ENCODE data around the gene C12orf75.

C12orf75 gene

DNA sequence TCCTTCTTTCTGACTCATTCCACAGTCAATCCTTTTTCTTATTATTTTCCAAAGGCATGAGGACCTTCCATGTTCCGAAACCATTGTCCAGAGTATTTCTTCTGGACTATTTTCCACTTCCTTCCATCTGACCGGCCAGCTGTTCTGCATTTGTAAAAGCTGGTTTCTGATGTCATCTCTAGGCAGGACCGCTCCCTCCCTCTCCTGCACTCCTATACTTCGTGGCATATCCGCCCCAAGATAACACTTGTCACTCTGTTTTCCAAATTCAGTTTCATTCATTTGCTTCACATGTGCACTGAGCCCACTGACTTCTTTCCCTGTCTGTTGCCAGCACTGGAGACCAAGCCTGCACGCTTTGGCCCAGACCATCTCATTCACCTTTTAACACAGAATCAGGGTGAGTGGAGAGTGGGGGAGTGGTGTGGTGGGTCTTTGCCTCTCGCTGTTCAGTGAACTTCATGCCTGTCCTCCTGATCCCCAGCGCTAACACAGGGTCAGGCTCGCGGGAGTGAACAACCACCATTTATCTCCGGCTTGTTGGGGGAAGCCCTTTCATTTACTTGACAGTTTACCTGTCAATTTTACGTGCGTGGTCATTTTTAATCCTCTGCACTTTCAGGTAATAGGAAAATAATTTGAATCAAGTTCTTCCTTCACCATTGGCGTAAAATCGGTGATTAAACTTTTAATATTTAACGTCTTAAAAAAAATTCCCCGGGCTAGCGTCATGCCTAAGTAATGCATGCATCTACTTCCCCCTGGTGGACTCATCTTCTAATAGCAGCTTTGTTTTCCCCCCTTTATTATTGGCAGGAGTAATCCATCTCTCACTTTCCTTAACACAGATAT lies 52.5 kb downstream of the C12orf75 start (continued):
- TF ChIP-seq, protein P1, sequence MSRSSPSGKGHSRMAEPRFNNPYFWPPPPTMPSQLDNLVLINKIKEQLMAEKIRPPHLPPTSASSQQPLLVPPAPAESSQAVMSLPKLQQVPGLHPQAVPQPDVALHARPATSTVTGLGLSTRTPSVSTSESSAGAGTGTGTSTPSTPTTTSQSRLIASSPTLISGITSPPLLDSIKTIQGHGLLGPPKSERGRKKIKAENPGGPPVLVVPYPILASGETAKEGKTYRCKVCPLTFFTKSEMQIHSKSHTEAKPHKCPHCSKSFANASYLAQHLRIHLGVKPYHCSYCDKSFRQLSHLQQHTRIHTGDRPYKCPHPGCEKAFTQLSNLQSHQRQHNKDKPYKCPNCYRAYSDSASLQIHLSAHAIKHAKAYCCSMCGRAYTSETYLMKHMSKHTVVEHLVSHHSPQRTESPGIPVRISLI (tag by site-specific recombination; IDR thresholded peaks at IDR 0.05): peak; percentile 70; the same call in 1 of the 2 replicates
- peak; percentile 34; the same call in 1 of the 2 replicates for TF ChIP-seq ZBTB17 (tag by site-specific recombination; IDR thresholded peaks at IDR 0.05)
- peak; percentile 88 for TF ChIP-seq ZNF654 (tag by site-specific recombination; IDR thresholded peaks at IDR 0.05; ENCODE audit: low read depth)
- no peak for TF ChIP-seq ZNF621 (tag by site-specific recombination; IDR thresholded peaks at IDR 0.05)

DNA sequence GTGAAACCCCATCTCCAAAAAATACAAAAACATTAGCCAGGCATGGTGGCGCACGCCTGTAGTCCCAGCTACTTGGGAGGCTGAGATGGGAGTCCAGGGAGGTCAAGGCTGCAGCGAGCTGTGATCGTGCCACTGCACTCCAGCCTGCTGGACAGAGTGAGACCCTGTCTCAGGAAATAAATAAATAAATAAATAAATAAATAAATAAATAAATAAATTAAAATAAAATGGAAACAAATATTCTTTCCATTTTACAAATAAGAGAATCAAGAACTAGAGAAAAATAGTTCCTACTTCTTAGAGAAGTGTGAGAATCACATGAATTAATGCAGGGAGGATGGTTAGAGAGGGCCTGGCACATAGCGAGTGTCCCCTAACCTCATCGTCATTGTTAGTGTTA lies 53.7 kb downstream of the C12orf75 start:
- ChIA-PET POLR2A (interaction anchor here (0.6 kb wide), 1 partner anchor 84 kb away, joined by 3 read pairs; no protein-coding TSS in a partner anchor), CTCF (interaction anchor here (1.3 to 1.5 kb wide), 3 partner anchors 11 to 149 kb away, joined by 4 to 8 read pairs (median 4); no protein-coding TSS in a partner anchor)
- no peak for TF ChIP-seq ZNF433 (tag by site-specific recombination; IDR thresholded peaks at IDR 0.05; ENCODE audit: low read depth)
- TF ChIP-seq ZFP69B (tag by site-specific recombination; IDR thresholded peaks at IDR 0.05): no peak
- no peak for TF ChIP-seq ZNF776 (tag by site-specific recombination; IDR thresholded peaks at IDR 0.05; ENCODE audit: borderline replicate concordance)
- no peak for TF ChIP-seq ZNF366 (tag by site-specific recombination; conservative IDR thresholded peaks at IDR 0.05)
- no peak for TF ChIP-seq ZNF664 (tag by site-specific recombination; IDR thresholded peaks at IDR 0.05)
- TF ChIP-seq ZNF571 (tag by site-specific recombination; IDR thresholded peaks at IDR 0.05): no peak
- TF ChIP-seq, protein P2, sequence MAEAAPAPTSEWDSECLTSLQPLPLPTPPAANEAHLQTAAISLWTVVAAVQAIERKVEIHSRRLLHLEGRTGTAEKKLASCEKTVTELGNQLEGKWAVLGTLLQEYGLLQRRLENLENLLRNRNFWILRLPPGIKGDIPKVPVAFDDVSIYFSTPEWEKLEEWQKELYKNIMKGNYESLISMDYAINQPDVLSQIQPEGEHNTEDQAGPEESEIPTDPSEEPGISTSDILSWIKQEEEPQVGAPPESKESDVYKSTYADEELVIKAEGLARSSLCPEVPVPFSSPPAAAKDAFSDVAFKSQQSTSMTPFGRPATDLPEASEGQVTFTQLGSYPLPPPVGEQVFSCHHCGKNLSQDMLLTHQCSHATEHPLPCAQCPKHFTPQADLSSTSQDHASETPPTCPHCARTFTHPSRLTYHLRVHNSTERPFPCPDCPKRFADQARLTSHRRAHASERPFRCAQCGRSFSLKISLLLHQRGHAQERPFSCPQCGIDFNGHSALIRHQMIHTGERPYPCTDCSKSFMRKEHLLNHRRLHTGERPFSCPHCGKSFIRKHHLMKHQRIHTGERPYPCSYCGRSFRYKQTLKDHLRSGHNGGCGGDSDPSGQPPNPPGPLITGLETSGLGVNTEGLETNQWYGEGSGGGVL (tag by site-specific recombination; IDR thresholded peaks at IDR 0.05): no peak
- TF ChIP-seq ZBTB21 (tag by site-specific recombination; IDR thresholded peaks at IDR 0.05): no peak
- no peak for TF ChIP-seq ZNF670 (tag by site-specific recombination; IDR thresholded peaks at IDR 0.05; ENCODE audit: low read depth)
- no peak for TF ChIP-seq ZNF335 (tag by site-specific recombination; conservative IDR thresholded peaks at IDR 0.05)
- no peak for TF ChIP-seq ZNF155 (tag by site-specific recombination; IDR thresholded peaks at IDR 0.05)
- TF ChIP-seq, protein P3, sequence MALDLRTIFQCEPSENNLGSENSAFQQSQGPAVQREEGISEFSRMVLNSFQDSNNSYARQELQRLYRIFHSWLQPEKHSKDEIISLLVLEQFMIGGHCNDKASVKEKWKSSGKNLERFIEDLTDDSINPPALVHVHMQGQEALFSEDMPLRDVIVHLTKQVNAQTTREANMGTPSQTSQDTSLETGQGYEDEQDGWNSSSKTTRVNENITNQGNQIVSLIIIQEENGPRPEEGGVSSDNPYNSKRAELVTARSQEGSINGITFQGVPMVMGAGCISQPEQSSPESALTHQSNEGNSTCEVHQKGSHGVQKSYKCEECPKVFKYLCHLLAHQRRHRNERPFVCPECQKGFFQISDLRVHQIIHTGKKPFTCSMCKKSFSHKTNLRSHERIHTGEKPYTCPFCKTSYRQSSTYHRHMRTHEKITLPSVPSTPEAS (tag by site-specific recombination; IDR thresholded peaks at IDR 0.05): no peak
- TF ChIP-seq, protein P4, sequence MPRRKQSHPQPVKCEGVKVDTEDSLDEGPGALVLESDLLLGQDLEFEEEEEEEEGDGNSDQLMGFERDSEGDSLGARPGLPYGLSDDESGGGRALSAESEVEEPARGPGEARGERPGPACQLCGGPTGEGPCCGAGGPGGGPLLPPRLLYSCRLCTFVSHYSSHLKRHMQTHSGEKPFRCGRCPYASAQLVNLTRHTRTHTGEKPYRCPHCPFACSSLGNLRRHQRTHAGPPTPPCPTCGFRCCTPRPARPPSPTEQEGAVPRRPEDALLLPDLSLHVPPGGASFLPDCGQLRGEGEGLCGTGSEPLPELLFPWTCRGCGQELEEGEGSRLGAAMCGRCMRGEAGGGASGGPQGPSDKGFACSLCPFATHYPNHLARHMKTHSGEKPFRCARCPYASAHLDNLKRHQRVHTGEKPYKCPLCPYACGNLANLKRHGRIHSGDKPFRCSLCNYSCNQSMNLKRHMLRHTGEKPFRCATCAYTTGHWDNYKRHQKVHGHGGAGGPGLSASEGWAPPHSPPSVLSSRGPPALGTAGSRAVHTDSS (tag by site-specific recombination; IDR thresholded peaks at IDR 0.05): no peak
- TF ChIP-seq ZNF184 (tag by site-specific recombination; IDR thresholded peaks at IDR 0.05): no peak
- H3K4me1 ChIP-seq (ENCODE audit: control insufficient read depth, insufficient read depth, low read length): no peaks in the 10 kb centered on the region
- no peaks in the 10 kb centered on the region for H3K9me3 ChIP-seq (ENCODE audit: control insufficient read depth, insufficient read depth, low read depth, low read length)
- no peak overlapping the region for H3K4me3 ChIP-seq (ENCODE audit: low read depth, low read length)
- no peak overlapping the region for H3K27ac ChIP-seq (ENCODE audit: extremely low read depth, low read depth, low read length)
- no peaks in the 10 kb centered on the region for H3K36me3 ChIP-seq (ENCODE audit: control insufficient read depth in 2 of 2, insufficient read depth in 1 of 2, low read length in 2 of 2)
